AG09309 (cell line): ENCODE measurements around the gene SCYL1.
A peak's percentile ranks its signal among the peaks of the same experiment; 100 is the strongest.
"Not testable (repeated sequence)": the region's sequence is repeated elsewhere in the genome, so short reads cannot be mapped to it uniquely, and the experiment has no call there.

Experiments used
- DNase-seq: peaks from one replicate; pipeline ENCODE4 v3.0.0-alpha.2; 2010; ENCODE audit warnings: low read depth
- H3K4me3 ChIP-seq: 2 replicates; pipeline ENCODE4 v1.5.1; 2011; ENCODE audit warnings: mild to moderate bottlenecking, low read depth, low read length, moderate library complexity; ENCODE audit not compliant: control insufficient read depth
- TF ChIP-seq, protein P1 (sequence below): IDR thresholded peaks from 2 replicates; pipeline ENCODE4 v1.5.1; 2011; ENCODE audit warnings: mild to moderate bottlenecking, low read depth, low read length, inconsistent platforms; ENCODE audit not compliant: insufficient read depth, control insufficient read depth; ENCODE audit errors: missing control alignments

The SCYL1 gene

GRCh38 chr11:65506772-65507505 lies 17.9 kb upstream of the SCYL1 start:
- TF ChIP-seq, protein P1, sequence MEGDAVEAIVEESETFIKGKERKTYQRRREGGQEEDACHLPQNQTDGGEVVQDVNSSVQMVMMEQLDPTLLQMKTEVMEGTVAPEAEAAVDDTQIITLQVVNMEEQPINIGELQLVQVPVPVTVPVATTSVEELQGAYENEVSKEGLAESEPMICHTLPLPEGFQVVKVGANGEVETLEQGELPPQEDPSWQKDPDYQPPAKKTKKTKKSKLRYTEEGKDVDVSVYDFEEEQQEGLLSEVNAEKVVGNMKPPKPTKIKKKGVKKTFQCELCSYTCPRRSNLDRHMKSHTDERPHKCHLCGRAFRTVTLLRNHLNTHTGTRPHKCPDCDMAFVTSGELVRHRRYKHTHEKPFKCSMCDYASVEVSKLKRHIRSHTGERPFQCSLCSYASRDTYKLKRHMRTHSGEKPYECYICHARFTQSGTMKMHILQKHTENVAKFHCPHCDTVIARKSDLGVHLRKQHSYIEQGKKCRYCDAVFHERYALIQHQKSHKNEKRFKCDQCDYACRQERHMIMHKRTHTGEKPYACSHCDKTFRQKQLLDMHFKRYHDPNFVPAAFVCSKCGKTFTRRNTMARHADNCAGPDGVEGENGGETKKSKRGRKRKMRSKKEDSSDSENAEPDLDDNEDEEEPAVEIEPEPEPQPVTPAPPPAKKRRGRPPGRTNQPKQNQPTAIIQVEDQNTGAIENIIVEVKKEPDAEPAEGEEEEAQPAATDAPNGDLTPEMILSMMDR = no peak
- peak; percentile 95 for DNase-seq
- H3K4me3 ChIP-seq = peak overlapping the region; percentile 74

DNA sequence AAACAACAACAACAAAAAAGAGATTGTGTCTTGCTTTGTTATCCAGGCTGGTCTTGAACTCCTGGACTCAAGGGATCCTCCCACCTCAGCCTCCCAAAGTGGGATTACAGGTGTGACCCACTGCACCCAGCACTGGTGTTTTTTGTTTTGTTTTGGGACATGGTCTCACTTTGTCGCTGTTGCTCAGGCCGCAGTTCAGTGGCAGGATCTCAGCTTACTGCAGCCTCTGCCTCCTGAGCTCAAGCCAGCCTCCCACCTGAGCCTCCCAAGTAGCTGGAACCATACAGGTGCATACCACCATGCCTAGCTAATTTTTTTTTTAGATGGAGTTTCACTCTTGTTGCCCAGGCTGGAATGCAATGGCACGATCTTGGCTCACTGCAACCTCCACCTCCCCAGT lies 12.6 kb upstream of the SCYL1 start:
- H3K4me3 ChIP-seq, DNase-seq: not testable (repeated sequence)

GRCh38 chr11:65516135-65516968 lies 8.5 kb upstream of the SCYL1 start:
- H3K4me3 ChIP-seq = no peak overlapping the region
- TF ChIP-seq, protein P1 = no peak
- DNase-seq = no peak

- not testable (repeated sequence) for DNase-seq
These were observed 5.8 kb upstream of the SCYL1 start for GRCh38 chr11:65518941-65519549.

GRCh38 chr11:65521777-65522521 lies 2.9 kb upstream of the SCYL1 start:
- DNase-seq, H3K4me3 ChIP-seq: not testable (repeated sequence)

More at GRCh38 chr11:65518941-65519549, 5.8 kb upstream of the SCYL1 start:
- not testable (repeated sequence) for H3K4me3 ChIP-seq

DNA sequence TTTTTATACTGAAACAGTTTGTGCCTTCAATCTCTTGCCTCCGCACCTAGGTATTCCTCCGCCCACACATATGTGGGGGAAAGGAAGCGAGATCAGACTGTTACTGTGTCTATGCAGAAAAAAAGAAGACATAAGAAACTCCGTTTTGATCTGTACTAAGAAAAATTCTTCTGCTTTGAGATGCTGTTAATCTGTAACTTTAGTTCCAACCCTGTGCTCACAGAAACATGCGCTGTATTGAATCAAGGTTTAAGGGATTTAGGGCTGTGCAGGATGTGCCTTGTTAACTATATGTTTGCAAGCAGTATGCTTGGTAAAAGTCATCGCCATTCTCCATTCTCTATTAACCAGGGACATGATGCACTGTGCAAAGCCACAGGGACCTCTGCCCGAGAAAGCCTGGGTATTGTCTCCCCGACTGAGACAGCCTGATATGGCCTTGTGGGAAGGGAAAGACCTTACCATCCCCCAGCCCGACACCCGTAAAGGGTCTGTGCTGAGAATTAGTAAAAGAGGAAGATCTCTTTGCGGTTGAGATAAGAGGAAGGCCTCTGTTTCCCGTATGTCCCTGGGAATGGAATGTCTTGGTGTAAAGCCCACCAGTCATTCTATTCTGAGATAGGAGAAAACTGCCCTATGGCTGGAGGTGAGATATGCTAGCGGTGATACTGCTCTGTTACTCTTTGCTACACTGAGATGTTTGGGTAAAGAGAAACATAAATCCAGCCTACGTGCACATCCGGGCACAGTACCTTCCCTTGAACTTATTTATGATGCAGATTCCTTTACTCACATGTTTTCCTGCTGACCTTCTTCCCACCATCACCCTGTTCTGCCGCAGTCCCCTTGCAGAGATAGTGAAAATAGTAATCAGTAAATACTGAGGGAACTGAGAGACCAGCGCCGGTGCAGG lies 1.9 kb upstream of the SCYL1 start:
- not testable (repeated sequence) for H3K4me3 ChIP-seq

GRCh38 chr11:65523631-65523968 lies 1.3 kb upstream of the SCYL1 start:
- H3K4me3 ChIP-seq, DNase-seq: not testable (repeated sequence)

More for the DNA sequence above, 1.9 kb upstream of the SCYL1 start:
- not testable (repeated sequence) for DNase-seq

GRCh38 chr11:65524014-65524740 lies 706 bp upstream of the SCYL1 start:
- TF ChIP-seq, protein P1 = no peak
- H3K4me3 ChIP-seq = no peak overlapping the region; the same call in 1 of the 2 replicates
- DNase-seq = no peak
